OCI-M1 (cell line): Measurements from ENCODE around the gene LRP2.
A peak's percentile ranks its signal among the peaks of the same experiment; 100 is the strongest.

ENCODE experiments used
- DNase-seq: peaks from one replicate; lab custom pipeline; 2025; lab: John Stamatoyannopoulos, UW

Gene LRP2

DNA sequence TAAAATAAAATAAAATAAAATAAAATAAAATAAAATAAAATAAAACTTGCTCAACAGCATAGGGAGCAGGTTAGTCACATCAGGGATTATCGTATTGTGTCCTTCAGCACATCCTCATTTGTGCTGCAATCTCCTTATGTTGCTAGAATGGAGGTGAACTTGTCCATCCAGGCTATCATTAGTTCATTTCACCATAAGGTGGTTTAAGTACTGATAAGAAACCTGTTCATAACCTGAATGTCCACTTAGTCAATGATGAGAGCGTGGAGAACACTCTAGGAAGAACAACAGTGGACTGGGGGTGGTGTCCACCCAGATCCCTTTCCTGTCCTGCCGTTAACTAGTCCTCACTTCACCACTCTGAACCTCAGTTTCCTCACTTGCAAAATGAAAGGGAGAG, 271.1 kb downstream of the LRP2 start:
- no peak for DNase-seq

DNA sequence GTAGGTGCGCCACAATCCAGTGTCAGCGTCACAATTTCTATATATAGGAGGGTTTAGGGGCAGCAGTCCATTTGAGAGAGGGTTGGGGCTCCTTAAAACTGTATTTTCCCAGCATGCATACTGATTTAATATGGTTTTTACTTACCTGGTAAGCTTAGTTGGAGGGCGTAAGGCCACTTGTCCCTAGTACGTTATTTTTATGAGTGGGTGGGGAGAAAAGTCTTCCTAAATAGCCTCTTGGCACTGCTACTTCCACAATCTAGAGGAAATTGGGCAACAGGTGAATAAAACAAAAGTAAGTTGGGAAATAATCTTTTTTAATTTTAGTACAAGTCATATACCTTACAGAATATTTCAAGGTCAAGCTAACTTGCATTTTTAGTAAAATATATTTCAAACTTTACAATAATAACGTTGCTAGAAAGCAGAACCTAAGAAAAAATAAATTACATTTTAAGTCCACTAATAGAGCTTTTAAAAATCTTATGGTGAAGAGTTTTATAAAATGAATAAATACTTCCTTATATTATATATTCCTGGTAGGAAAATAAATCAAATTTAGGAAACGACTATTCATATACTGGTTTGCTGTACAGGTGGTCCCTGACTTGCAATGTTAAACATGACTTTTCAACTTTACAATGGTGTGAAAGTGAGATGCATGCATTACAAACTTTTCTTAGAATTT, 272.1 kb downstream of the LRP2 start:
- no peak for DNase-seq

DNA sequence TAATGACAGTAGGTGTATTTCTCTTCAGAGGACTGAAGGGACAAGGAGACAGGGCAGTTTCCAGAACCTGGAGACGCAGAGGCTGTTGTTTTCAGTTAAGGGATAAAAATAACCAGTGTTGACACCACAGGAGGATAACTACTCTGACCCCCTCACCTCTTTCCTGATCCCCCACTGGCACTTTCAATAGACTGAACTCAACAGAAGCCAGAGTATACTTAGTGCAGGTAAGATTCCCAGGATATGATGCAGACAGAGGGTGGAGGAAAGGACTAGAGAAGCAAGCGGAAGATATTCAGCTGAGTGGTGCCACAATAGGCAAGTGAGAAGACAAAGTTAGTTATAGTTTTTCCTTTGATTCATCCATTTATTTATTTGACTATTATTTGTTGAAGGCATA, 273.2 kb downstream of the LRP2 start:
- no peak for DNase-seq

DNA sequence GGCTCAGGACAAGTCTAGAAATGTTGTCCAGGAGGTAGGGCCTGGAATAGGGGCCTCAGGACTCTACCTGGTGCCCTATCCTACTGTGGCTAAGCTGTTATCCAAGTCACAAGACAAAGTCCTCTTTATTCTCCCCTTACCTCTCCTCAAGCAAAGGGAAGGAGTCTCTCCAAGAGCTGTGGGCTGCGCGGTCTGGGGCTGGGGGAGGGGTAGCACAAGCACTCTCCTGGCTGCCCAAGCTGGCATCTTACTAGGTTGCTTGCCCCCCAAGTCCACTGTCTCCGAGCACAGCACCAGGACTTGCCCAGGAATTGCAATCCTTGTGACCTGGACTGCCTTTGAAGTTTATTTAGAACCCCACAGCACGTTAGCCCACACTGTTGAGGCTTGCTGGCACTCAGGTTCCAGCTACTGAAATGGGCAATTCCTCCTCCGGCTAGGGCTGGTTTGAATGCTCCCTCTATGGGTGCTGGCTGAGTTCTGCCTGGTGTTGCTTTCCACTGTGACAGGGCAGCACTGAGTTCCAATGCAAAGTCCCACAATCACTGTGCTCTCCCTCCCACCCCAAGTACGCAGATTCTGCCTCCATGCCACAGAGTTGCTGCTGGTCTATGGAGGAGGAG, 274.5 kb downstream of the LRP2 start:
- DNase-seq = no peak

DNA sequence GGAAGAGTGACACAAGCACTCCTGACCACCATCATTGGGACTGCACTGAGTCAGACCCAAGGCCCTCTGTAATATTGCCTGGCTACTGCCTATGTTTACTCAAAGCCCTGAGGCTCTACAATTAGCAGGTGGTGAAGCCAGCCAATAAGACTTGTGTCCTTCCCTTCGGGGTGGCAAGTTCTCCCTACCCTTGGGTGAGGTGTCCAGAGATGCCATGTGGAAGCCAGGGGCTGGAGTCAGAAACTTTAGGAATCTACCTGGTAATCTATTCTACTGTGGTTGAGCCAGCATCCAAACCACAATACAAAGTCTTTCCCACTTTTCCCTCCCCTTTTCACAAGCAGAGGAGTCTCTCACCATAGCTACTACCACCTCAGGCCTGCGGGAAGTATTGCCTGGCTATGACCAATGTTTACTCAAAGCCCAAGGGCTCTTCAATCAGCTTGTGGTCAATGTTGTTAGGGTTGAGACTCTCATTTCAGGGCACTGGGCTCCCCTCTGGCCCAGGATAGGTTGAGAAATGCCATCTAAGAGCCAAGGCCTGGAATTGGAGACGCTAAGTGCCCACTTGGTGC, 275.4 kb downstream of the LRP2 start:
- DNase-seq = no peak

DNA sequence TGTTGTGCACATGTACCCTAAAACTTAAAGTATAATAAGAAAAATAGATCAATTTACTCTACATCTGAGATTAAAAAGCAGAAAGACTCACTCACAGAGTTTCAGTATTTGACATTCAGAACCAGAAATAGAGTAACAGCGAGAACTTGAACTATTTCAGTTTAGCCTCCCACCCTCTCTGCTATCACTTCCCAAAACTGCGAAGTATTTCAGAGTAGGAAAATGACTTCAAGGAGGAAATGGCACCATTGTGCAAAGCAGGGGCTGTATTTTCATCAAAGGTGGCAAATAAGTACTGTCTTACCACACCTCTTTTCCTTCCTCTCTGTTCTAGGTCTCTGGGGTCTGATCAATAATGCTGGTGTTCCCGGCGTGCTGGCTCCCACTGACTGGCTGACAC, 279.3 kb downstream of the LRP2 start:
- DNase-seq = no peak

DNA sequence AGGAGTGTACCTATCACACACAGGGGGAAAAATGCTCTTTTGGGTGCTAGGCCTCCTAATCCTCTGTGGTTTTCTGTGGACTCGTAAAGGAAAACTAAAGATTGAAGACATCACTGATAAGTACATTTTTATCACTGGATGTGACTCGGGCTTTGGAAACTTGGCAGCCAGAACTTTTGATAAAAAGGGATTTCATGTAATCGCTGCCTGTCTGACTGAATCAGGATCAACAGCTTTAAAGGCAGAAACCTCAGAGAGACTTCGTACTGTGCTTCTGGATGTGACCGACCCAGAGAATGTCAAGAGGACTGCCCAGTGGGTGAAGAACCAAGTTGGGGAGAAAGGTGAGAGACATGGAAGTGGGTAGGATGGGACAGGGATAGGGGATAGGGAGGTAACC, 280.8 kb downstream of the LRP2 start:
- DNase-seq = peak; percentile 52

DNA sequence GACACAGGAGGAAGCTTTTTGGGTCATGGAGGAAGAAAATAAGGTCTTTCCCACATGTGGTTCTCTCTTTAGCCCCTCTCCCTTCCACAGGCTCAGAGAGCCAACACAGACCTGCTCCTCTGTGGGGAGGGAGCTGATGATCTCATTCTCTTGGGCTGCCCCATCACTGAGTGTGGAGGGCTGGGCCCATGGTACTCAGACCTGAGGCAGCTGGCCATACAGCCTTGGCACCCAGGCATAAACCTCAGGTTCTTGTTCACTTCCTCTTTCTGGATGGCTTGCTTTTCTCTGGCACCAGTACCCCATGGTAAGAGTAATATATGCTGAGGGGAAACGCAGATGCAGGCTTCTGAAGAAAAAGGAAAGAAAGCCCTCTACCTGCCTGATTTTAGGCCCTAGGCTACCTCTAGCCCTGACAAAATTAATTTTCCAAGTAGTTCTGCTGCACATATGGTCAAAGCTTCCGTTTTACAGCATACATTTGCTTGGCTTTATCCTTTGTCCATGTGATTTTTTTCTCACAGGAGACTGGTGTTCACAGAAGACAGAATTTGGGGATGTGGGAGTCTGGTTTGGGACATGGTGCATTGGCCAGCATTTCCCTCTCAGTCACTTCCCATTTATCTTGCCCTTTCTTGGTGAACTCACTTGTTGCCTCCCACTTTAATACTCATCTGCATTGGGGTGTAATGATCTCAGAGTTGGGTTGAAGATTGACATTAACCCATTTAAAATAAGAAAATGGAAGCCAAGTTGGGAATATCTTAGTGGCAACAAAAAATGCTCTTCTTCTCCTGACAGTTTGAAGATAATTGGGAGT, 281.9 kb downstream of the LRP2 start:
- DNase-seq = peak; percentile 37

DNA sequence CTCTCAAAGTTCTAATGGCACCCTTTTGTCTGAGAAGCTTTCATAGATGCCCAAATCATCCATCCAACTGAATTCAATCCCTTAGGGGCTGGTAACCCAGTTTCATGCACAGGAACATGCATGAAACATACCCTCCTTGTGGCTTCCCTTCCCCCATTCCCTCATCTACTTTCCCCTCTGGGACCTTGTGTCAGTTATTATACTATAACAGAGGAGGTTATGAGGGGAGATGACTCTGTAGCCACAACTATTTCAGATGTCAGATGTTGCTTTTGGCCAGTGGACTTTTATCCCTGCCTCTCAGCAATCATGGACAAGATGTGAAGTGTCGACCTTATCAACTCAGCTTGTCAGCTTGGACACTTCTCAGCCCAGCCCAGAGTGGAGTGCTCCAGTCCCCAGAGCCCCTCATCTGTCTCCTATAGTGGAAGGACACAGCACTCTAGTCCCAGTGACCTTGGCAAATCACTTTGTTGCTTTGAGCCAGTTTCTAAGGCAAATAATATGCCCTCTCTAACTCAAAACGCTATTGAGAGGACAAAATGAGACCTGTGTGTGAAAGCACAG, 284.6 kb downstream of the LRP2 start:
- DNase-seq = peak; percentile 19
